Measurements from ENCODE around the gene CREG1.

- TF ChIP-seq POLR2AphosphoS5 (IDR thresholded peaks at IDR 0.05; ENCODE audit: borderline replicate concordance, low read depth, low read length) (no peak), EZH2 (IDR thresholded peaks at IDR 0.05) (no peak), FOXP2 (optimal IDR thresholded peaks at IDR 0.05; ENCODE audit: control extremely low read depth, extremely low read length, insufficient read depth) (no peak)
Observed at GRCh38 chr1:167499106-167499505, 54.5 kb downstream of the CREG1 start.

All from SK-N-MC (cell line).